NCI-H345 (cell line): ENCODE data around the gene SSBP2.
A peak's percentile ranks its signal among the peaks of the same experiment; 100 is the strongest.
"Not testable (repeated sequence)": the region's sequence is repeated elsewhere in the genome, so short reads cannot be mapped to it uniquely, and the experiment has no call there.

Source experiments
- DNase-seq: peaks from one replicate; lab custom pipeline; 2025; lab: John Stamatoyannopoulos, UW

The SSBP2 gene

DNA sequence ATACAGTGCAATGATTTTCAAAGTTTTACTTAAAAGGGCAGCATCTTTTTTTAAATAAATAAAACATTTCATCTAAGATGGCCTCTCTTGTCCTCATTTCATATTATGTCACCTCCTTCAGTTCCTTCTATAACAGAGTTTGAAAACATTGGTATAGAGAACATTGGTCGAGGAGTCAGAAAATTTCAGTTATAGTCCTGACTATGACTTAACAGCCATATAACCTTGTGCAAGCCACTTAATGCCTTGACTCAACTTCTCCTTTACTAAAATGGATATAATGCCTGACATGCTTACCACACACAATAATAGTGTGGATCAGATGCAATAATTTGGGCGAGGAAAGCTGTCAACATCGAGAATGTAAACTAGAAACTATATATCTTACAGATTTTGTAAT lies 22.6 kb downstream of the SSBP2 start:
- no peak for DNase-seq

DNA sequence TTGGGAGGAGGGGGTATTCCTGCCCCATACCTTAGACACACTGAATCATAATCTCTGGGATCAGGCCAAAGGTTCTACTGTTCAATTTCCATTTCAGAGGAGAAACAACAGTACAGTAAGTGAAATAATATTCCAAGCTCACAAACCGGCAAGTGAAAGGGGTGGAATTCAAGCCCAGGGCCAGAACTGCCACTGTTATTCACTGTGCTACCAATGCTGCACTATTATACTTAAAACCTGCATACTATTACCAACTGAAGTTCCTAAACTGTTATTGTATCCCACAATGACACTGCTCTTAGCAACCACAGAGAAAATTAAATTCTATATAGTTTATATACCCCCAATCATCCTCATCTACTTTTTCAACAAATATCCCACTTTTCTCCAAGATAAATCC lies 24.6 kb downstream of the SSBP2 start:
- DNase-seq, result no peak

DNA sequence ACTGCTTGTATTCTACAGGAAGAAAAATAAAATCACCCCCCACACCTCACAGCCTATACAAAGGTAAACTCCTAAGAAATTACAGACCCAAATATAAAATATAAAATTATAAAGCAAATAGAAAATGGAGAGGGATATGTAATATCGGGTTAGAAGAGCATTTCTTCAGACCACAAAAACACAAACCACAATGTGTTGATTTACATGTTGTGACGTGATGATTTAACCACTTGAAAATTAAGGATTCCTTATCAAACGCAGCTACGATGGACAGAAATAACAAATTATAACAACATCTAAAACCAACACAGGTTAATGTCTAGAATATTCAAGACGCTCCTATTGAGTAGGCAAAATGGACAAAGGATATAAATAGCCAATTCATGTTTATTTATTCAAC lies 26.3 kb downstream of the SSBP2 start:
- DNase-seq, result no peak

DNA sequence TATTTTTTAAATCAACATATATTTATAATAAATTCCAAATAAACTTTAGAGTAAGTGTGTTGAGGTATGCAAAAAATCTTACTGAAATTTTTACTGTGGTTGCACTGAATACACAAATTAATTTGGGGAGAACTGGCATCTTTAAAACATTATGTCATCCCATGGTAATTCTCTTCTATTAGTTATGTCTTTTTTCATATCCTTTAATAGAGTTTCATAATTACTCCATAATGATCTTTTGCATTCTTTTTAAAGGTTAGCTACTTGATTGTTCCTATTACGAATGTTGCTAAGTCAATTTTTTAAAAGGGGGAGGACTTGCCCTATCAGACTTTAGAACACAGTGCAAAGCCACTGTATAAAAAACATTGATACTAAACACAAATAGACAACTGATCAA lies 26.8 kb downstream of the SSBP2 start:
- DNase-seq, result no peak

DNA sequence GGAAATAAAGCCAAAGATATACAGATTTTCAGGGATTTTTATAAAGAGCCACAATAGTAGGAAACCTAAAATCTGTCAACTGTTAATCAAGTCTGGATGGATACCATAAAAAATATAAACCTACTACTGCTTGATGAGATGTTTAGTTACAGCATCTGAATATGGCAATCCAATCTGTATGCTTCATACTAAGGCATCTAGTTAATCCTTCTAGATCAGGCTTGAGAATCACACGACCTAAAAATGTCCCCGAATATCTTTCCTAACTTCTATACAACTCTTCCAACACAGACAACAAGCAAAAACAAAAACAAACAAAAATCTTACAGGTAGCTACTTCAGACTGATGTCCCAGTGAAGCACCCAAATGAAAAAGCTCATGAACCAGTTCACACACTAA lies 29.8 kb downstream of the SSBP2 start:
- DNase-seq, result no peak

DNA sequence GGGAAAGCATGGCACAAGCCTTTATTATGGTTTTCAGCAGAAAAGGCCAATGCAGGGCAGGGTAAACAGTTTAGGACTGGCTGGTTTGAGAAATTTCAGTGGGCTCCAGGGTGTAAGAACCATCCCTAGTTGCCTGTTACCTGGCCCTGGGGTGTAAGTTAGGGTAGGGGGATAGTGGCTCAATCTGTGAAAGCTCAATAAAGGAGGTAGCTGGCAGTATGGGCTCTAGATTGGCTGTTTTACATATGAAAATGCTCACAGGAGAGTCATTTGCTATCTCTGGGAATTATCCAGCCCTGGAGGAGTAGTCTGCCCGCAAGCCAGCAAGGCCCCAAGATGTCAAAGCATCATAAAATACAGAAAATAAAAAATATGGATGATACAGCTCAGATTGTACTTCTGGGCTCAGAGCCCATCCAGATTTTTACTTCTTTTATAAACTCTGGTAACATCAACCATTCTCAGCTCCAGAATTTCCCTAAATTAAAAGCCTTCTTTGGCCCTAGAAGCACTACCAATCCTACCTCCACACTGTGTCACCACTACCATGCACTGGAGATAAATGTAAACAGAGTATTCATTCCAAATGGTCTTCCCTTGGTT lies 31.1 kb downstream of the SSBP2 start:
- DNase-seq, result no peak

DNA sequence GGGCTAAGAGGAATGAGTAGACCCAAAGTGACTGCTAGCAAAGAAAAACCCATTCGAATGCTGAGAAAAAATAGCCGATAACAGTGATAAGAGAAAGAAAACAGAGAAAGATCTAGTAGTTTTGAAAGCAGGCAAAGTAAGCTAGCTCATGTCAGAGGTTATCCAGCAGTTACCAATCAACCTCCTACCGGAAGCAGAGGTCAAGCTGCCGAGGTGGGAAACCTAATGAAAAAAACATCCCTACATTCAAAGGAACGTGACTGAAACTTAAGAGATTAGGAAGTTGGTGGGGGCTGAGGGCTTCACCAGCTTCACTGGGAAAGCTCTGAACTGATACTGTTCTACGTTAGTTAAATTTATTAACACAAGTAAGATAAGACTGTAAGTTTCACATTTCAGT lies 32.6 kb downstream of the SSBP2 start:
- no peak for DNase-seq

DNA sequence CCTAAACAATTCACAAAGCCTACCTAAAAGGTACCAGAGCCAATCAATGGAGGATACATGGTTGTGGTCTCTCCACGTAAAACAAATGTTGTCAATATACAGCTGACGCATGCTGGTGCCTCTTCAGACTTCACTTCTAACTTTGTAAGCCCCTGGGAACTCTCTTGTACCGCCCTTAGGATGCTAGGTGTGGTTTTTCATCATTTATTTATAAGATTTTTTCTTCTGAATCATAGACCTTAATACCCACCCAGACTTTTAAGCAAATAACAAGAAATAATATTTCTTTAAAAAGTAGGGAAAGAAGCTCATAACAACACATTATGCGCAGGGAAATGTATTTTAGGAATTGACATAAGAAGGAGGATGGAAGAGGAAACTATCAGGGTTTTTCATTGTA lies 33.0 kb downstream of the SSBP2 start:
- DNase-seq, result no peak

DNA sequence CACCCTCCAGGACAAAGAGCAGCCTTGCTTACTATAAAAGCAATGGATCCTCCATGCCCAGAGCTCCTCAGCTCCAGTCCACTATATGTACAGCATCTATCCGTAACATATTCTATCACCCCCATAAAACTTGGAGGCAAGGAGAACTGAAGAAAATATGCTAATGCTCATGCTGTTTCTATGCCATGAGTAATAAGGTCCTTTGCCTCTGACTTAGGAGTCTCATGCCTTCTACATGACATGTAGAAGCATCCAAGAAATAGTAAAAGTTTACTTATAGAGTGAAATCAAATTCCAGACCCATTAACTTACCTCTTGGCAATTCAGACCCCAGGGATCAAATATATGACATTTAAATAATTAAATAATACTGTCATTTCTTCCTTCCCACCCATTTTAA lies 33.7 kb downstream of the SSBP2 start:
- no peak for DNase-seq

DNA sequence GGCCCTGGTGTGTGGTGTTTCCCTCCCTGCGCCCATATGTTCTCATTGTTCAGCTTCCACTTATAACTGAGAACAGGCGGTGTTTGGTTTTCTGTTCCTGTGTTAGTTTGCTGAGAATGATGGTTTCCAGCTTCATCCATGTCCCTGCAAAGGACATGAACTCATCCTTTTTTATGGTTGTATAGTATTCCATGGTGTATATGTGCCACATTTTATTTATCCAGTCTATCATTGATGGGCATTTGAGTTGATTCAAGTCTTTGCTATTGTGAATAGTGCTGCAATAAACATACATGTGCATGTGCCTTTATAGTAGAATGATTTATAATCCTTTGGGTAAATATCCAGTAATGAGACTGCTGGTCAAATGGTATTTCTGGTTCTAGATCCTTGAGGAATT lies 36.8 kb downstream of the SSBP2 start:
- DNase-seq, result not testable (repeated sequence)

DNA sequence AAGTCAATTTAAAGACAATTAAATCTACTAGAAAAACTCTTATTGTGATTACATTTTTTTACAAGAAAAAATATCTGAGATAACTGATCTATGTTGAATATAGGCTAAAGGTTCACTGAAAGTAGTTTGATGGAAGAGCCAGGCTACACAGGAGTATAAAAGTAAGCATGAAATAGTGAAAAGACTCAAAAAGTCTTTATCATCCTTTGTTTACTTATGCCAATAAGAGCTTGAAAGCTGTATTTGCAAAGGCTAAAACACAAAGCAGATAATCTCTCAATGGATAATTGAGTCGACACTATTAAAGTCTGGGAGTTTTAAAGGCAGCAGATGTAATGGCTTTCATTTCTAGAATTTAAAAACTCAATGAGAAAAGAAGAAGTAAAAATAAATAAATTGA lies 42.0 kb downstream of the SSBP2 start:
- DNase-seq, result peak; percentile 9

DNA sequence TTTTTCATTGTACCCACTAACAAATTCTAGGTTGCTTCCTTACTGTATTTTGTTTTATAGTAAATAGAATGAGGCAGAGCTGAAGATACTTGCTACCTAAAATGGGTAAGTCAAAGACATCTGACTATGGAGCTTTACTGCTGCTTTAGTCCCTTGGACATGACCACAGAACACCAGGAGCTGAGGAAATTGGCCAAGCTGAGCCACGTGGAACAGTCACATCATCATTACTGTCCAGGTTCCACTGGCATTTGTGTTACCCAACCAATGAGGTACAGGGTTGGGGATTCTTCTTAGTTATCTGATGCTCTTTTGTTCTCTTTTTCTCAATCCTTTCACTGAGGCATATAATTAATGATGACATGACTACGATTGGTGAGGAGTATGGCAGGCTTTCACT lies 47.1 kb downstream of the SSBP2 start:
- DNase-seq, result no peak

DNA sequence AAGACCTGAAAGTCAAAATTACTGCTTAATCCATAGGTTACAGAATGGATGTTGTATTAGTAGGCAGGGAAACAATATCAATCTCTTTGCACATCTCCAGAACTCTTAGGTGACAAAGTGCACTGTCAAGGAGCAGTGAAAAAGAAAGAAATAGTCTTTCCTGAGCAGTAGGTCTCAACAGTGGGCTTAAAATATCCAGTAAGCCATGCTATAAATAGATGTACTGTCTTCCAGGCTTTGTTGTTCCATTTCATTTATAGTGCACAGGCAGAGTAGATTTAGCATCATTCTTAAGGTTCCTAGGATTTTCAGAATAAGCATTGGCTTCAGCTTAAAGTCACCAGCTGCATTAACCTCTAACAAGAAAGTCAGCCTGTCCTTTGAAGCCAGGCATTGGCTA lies 50.7 kb downstream of the SSBP2 start:
- DNase-seq, result no peak

DNA sequence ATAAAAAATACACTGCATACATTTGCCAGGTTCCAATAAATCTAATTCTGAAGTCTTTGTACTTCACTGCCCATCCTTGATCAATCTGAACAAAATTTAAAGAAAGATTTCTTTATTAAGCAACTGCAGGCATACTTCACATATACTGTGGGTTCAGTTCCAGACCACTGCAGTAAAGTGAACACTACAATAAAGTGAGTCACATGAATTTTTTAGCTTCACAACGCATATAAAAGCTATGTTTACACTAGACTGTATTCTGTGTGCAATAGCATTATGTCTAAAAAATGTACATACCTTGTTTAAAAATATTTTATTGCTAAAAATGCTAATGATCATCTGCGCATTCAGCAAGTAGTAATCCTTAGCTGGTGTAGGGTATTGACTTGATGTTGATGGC lies 52.1 kb downstream of the SSBP2 start:
- DNase-seq, result no peak

DNA sequence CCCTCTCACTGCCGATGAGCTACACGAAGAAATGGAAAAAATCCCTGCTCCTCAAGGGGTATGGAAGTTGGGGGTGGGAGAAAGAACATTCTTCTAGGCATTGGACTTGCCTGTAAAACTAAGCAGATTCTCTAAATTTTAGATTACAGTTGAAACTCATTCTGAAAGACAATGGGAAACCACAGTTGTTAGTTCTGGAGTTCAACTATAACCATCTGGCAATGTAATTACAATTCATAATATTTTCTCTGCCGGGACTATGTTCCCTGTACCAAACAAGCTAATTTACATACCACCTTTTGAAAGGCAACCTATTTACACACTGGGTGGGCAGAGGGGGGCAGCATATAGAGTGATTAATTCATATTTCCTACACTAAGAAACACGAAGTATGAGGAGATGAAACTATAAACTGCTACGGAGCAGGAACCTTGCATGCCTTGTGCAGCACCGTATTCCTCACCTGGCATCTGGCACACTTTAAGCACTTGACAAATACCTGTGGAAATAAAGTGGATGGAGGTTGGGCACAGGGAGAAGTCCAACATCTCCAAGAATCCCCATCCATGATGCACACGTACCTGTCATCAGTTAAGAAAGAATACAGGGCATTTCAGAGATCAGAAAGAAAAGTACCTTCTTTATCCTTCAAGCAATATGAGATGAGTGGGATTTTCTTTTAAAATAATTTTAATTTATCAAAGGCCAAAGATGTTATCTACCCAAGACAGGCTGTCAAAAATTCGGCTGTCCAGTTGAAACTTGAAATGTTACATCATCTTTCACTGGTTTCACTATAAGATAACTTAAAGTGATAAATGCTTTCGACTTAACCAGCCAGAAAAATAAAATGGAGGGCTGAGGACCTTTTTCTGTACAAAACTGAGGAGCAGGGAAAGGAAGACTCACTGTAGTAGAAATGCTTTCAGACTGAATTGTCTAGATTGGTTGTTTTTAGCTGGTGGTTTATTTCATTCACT lies 54.2 kb downstream of the SSBP2 start:
- DNase-seq, result no peak

DNA sequence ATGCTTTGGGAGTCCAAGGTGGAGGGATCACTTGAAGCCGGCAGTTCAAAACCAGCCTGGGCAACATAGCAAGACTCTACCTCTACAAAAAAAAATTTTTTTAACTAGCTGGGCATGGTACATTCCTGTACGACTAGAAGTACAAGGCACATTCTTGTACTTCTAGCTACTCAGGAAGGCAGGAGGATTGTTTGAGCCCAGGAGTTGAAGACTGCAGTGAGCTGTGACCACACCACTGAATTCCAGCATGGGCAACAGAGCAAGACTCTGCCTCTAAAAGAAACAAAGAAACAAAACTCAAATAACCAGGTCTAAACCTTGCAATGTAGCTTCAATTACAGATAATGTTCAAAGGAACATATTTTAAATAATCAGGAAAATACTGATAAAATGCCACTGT lies 56.2 kb downstream of the SSBP2 start:
- no peak for DNase-seq

DNA sequence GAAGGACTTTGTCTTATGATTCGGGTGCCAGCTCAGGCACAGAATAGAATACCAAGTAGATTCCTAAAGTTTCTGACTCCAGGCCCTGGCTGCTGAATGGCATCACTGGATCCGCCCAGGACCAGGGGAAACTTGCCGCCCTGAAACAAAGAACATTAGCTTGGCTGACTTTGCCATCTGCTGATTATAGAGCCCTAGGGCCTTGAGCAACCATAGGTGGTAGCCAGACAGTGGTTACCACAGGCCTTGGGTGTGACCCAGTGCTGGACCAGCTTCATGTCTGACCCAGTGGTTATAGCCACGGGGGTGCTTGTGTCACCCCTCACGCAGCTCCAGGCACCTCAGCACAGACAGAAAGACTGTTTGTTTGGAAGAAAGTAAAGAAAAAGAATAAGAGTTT lies 62.7 kb downstream of the SSBP2 start:
- no peak for DNase-seq

DNA sequence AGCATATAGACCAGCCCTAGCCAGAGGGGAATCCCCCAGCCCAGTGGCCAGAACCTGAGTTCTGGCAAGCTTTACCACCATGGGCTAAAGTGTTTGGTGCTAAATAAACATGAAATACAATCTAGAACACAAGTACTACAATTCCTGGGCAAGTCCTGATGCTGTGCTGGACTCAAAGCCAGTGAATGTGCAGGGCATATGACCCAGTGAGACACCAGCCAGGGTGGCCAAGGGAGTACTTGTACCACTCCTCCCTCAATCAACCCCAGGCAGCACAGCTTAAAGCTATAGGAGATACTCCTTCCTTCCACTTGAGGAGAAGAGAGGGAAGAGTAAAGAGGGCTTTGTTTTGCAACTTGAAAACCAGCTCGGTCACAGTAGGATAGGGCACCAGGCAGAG lies 63.6 kb downstream of the SSBP2 start:
- no peak for DNase-seq

DNA sequence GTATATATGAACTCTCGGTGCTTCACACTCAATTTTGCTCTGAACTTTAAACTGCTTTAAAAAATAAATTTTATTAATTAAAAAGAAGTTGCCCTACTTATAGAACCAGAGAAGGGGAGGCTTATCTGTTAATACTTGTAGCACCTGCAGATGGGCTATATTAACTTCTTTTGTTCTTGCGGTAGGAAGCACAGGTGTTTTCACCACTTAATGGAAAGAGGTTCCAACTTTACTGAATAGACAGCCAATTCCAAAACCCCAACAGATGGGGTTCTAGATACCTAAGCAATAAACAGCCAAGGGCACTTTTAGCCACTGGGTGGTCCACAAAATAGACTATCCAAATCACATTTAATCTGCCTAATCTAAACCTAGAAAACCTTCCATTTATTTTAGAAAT lies 65.4 kb downstream of the SSBP2 start:
- no peak for DNase-seq

DNA sequence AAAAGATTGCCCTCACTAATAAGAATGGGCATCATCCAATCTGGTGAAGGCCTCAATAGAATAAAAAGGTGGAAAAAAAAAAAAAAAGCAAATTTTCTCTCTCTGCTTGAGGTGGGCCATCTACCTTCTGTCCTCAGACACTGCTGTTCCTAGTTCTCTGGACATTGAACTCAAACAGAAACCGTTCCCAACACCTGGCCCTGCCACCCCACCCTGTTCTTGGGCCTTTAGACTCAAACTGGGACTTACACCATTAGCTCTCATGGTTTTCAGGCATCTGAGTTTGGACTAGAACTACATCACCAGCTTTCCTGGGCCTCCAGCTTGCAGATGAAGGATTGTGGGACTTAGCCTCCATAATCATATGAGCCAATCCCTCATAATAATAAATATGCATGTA lies 71.0 kb downstream of the SSBP2 start:
- no peak for DNase-seq

DNA sequence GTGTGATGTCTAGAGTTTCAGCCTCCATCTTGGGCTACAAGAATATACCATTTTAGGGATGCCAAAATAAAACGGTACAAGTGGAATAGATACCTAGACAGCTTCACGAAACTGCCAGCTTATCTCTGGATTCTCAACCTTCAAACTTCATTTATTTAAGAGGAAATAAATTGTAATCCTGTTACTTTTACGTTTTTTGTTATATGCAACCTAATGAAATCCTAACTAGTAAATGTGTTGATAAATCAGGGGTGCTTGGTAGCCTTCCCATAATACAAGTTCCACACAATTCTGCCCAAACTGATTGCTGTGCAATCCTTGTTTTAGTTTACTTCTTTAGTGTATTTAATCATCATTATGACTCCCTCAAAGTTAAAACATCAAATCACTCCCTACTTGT lies 75.5 kb downstream of the SSBP2 start:
- DNase-seq, result no peak

DNA sequence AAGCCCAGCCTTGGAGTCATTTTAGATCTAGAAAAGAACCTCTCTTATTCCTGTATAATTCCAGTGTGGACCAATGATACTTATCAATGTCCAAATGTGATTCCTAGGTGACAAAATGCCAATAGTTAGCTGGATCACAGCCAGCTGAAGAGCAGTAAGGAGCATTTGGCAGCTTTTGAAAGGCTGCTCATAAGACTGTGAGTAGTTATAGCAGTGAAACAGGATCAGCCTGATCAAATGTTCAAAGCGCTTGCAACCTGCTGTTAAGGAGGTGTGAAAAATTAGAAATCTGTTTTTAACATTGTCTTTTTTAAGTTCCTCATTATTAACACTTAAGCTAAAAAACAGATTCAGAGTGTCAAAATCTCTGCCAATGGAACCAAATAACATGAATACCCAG lies 85.1 kb downstream of the SSBP2 start:
- no peak for DNase-seq

DNA sequence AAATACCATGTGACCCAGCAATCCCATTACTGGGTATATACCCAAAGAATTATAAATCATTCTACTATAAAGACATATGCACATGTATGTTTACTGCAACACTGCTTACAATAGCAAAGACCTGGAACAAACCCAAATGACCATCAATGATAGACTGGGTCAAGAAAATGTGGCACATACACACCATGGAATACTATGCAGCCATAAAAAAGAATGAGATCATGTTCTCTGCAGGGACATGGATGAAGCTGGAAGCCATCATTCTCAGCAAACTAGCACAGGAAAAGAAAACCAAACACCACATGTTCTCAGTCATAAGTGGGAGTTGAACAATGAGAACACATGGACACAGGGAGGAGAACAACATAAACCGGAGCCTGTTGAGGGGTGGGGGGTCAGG lies 90.3 kb downstream of the SSBP2 start:
- DNase-seq, result not testable (repeated sequence)

DNA sequence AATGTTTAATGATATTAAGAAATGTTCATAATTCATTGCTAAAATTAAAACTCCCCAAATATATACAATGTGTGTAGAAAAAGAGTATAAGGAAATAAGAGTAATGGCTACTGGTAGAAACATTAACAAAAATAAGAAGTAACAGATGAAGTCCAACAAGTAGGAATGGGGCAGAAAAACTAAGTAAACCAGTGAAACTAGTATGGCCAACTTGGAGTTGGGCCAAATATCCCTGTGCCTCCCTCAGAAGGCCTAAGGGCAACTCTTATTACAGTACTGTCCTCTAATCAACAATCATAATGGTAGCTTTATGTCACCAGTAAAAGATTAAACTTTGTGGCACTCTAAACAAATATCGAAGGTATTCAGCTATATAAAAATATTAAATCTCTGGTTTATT lies 93.5 kb downstream of the SSBP2 start:
- DNase-seq, result no peak
